ENCODE measurements around the gene LRRC42. TPM values are rescaled to one million over a fixed set of nuclear protein-coding genes. Genes with fewer than 3 reads are reported as not detected.

The LRRC42 gene
- total RNA-seq, 4 donors from 2014 or later, result 0.51 to 30.7 (median 25.1) TPM

- no peak for DNase-seq
- Histone ChIP-seq H3K9me3 (no peaks in the 10 kb centered on the region), H3K4me1 (no peaks in the 10 kb centered on the region), H3K27ac (no peak overlapping the region), H3K4me3 (no peak overlapping the region), H3K27me3 (no peaks in the 10 kb centered on the region), H3K36me3 (no peaks in the 10 kb centered on the region)
- intact Hi-C loops (cut with DNase I; ENCODE audit: low total_unique reads), result no loop called here
- no peak for TF ChIP-seq CTCF (IDR thresholded peaks at IDR 0.05)
- no peak for TF ChIP-seq POLR2A (IDR thresholded peaks at IDR 0.05)
Measured at GRCh38 chr1:53902235-53903138, 43.7 kb upstream of the LRRC42 start.

- Histone ChIP-seq H3K27me3 (no peaks in the 10 kb centered on the region), H3K27ac (no peak overlapping the region), H3K9me3 (no peaks in the 10 kb centered on the region), H3K4me1 (no peaks in the 10 kb centered on the region), H3K4me3 (no peak overlapping the region), H3K36me3 (no peaks in the 10 kb centered on the region)
- no peak for DNase-seq
- TF ChIP-seq POLR2A (IDR thresholded peaks at IDR 0.05), result no peak
- no peak for TF ChIP-seq CTCF (IDR thresholded peaks at IDR 0.05)
- intact Hi-C loops (cut with DNase I; ENCODE audit: low total_unique reads), result no loop called here
Measured at GRCh38 chr1:53905509-53905908, 40.6 kb upstream of the LRRC42 start.

- DNase-seq, result no peak
- TF ChIP-seq POLR2A (IDR thresholded peaks at IDR 0.05) (no peak), CTCF (IDR thresholded peaks at IDR 0.05) (no peak)
- H3K36me3 ChIP-seq, result no peaks in the 10 kb centered on the region
- H3K27me3 ChIP-seq, result no peaks in the 10 kb centered on the region
- no peaks in the 10 kb centered on the region for H3K4me1 ChIP-seq
- intact Hi-C loops (cut with DNase I; ENCODE audit: low total_unique reads), result no loop called here
- H3K27ac ChIP-seq, result no peak overlapping the region
- no peaks in the 10 kb centered on the region for H3K9me3 ChIP-seq
- no peak overlapping the region for H3K4me3 ChIP-seq
Measured at GRCh38 chr1:53906121-53906520, 40.0 kb upstream of the LRRC42 start.

GRCh38 chr1:53909946-53910345 is 36.2 kb upstream of the LRRC42 start:
- Histone ChIP-seq H3K4me3 (no peak overlapping the region), H3K36me3 (no peaks in the 10 kb centered on the region), H3K4me1 (no peaks in the 10 kb centered on the region), H3K27ac (no peak overlapping the region), H3K9me3 (no peaks in the 10 kb centered on the region), H3K27me3 (no peaks in the 10 kb centered on the region)
- intact Hi-C loops (cut with DNase I; ENCODE audit: low total_unique reads), result no loop called here
- no peak for DNase-seq
- TF ChIP-seq POLR2A (IDR thresholded peaks at IDR 0.05) (no peak), CTCF (IDR thresholded peaks at IDR 0.05) (no peak)

- DNase-seq, result no peak
- intact Hi-C loops (cut with DNase I; ENCODE audit: low total_unique reads), result no loop called here
- H3K27me3 ChIP-seq, result no peaks in the 10 kb centered on the region
- H3K36me3 ChIP-seq, result no peaks in the 10 kb centered on the region
- H3K27ac ChIP-seq, result no peak overlapping the region
- TF ChIP-seq CTCF (IDR thresholded peaks at IDR 0.05) (no peak), POLR2A (IDR thresholded peaks at IDR 0.05) (no peak)
- H3K4me3 ChIP-seq, result no peak overlapping the region
- no peaks in the 10 kb centered on the region for H3K4me1 ChIP-seq
- H3K9me3 ChIP-seq, result no peaks in the 10 kb centered on the region
Measured at GRCh38 chr1:53911442-53911841, 34.7 kb upstream of the LRRC42 start.
